HFFc6 (cell line): ENCODE measurements around the gene PSAP. TPM values are rescaled to one million over a fixed set of nuclear protein-coding genes. Genes with fewer than 3 reads are reported as not detected.

Experiments
- DNase-seq: peaks from one replicate; pipeline ENCODE4 v3.0.0-alpha.2; 2018
- H3K27ac Mint-ChIP-seq: 2 replicates; pipeline ENCODE4 v1.8.0; 2020; ENCODE audit warnings: mild to moderate bottlenecking, mixed read lengths
- H3K27me3 Mint-ChIP-seq: 2 replicates; pipeline ENCODE4 v1.8.0; 2021; ENCODE audit warnings: mild to moderate bottlenecking, moderate library complexity, mixed read lengths; ENCODE audit not compliant: insufficient read depth
- H3K36me3 Mint-ChIP-seq: 2 replicates; pipeline ENCODE4 v1.8.0; 2021; ENCODE audit warnings: low read depth, mixed read lengths
- H3K4me1 Mint-ChIP-seq: 2 replicates; pipeline ENCODE4 v1.8.0; 2020; ENCODE audit warnings: low read depth, mixed read lengths
- H3K4me3 Mint-ChIP-seq: 2 replicates; pipeline ENCODE4 v1.8.0; 2020; ENCODE audit warnings: mild to moderate bottlenecking, moderate library complexity, mixed read lengths
- H3K9me3 Mint-ChIP-seq: 2 replicates; pipeline ENCODE4 v1.8.0; 2020; ENCODE audit warnings: mild to moderate bottlenecking, mixed read lengths
- CTCF ChIP-seq: fragments of 200-600 bp; sonication (generic); IDR thresholded peaks from 2 replicates; pipeline ENCODE4 v1.5.0; 2021; ENCODE audit warnings: antibody characterized with exemption, mild to moderate bottlenecking
- total RNA-seq, 6 experiments: library from RNA; stranded (reverse); fragmentation: NEBNext Ultra II Directional; extraction: Animal tissue kit (Norgen Biotek cat#: 25700); gene quantifications; 2 replicates in 1 of 6; 3 replicates in 5 of 6; pipeline ENCODE4 v1.2.3, GENCODE V29; 2021

PSAP gene
- total RNA-seq, 6 experiments from 2014 or later = 375 to 549 (median 404) TPM

GRCh38 chr10:71789871-71790270 is 61.2 kb downstream of the PSAP start:
- DNase-seq = no peak
- Mint-ChIP-seq H3K4me1 (no peaks in the 10 kb centered on the region), H3K36me3 (no peaks in the 10 kb centered on the region), H3K9me3 (no peaks in the 10 kb centered on the region), H3K27ac (no peak overlapping the region), H3K27me3 (peaks cover 33% of the 10 kb centered on the region), H3K4me3 (no peak overlapping the region)
- no peak for TF ChIP-seq CTCF

GRCh38 chr10:71788954-71789353 is 62.1 kb downstream of the PSAP start:
- no peak for DNase-seq
- Mint-ChIP-seq H3K27me3 (peaks cover 36% of the 10 kb centered on the region), H3K36me3 (no peaks in the 10 kb centered on the region), H3K9me3 (no peaks in the 10 kb centered on the region), H3K27ac (no peak overlapping the region), H3K4me1 (no peaks in the 10 kb centered on the region), H3K4me3 (no peak overlapping the region)
- no peak for TF ChIP-seq CTCF

- Mint-ChIP-seq H3K4me1 (no peaks in the 10 kb centered on the region; the same call in 1 of the 2 replicates), H3K27me3 (peaks cover 40% of the 10 kb centered on the region), H3K27ac (no peak overlapping the region), H3K9me3 (no peaks in the 10 kb centered on the region), H3K36me3 (no peaks in the 10 kb centered on the region), H3K4me3 (no peak overlapping the region)
- no peak for DNase-seq
- no peak for TF ChIP-seq CTCF
Measured at GRCh38 chr10:71784679-71785272, 66.3 kb downstream of the PSAP start.

GRCh38 chr10:71783917-71784678 is 67.0 kb downstream of the PSAP start:
- no peak overlapping the region for H3K27ac Mint-ChIP-seq
- no peaks in the 10 kb centered on the region for H3K9me3 Mint-ChIP-seq
- TF ChIP-seq CTCF = no peak
- H3K4me3 Mint-ChIP-seq = no peak overlapping the region
- H3K36me3 Mint-ChIP-seq = no peaks in the 10 kb centered on the region
- peaks cover 43% of the 10 kb centered on the region for H3K27me3 Mint-ChIP-seq
- no peak for DNase-seq
- H3K4me1 Mint-ChIP-seq = no peaks in the 10 kb centered on the region; the same call in 1 of the 2 replicates

GRCh38 chr10:71782917-71783490 is 68.0 kb downstream of the PSAP start:
- no peak for TF ChIP-seq CTCF
- H3K4me1 Mint-ChIP-seq = no peaks in the 10 kb centered on the region; the same call in 1 of the 2 replicates
- H3K36me3 Mint-ChIP-seq = no peaks in the 10 kb centered on the region
- H3K27me3 Mint-ChIP-seq = peaks cover 36% of the 10 kb centered on the region
- no peak overlapping the region for H3K27ac Mint-ChIP-seq
- H3K4me3 Mint-ChIP-seq = no peak overlapping the region
- H3K9me3 Mint-ChIP-seq = no peaks in the 10 kb centered on the region
- DNase-seq = no peak
